GM19239 (cell line): ENCODE results near the gene IL1R2.

Experiments used
- DNase-seq: peaks from one replicate; pipeline ENCODE4 v3.0.0; 2011; ENCODE audit warnings: low spot score; ENCODE audit not compliant: insufficient read length
- FAIRE-seq: peaks from 2 replicates; lab custom pipeline; 2011; peaks lifted over from hg19 to GRCh38; lab: Jason Lieb, UNC

IL1R2 gene

DNA sequence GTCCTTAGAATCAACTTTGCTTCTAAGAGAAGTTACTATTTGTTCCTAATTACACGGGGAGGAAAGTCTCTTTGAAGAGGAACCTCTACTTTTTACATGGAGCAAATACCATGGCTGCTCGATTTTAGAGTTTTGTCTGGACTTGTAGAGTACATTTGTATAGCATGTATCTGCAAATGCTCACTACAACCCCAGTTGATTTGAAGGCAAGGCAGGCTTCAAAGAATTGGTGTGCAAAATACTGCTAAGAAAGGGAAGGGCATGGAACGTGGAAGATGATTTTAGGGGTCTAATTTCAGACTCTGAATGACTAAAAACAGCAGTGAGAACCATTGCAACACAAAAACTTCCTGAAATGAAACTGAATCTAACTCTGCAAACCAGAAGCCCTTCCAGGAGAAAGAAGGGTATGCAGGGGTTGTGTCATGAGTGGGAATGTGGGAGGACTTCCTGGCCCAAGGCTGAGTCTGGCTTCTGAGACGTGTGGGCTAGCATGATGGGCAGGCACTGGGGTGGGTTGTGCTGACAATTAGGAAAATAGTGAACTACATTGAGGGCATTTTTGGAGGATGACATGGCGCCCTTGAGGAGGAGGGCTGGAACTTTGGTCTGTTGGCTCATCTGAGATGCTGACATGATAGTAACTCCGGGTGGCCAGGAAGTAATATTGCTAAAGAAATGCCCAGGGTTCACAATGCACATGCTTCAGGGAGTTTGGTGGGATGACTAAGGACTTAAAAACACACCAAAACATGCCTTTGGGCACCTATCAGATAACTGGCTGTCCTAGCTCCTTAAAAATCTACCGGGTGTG is 18.9 kb upstream of the IL1R2 start:
- no peak for FAIRE-seq
- DNase-seq: no peak

DNA sequence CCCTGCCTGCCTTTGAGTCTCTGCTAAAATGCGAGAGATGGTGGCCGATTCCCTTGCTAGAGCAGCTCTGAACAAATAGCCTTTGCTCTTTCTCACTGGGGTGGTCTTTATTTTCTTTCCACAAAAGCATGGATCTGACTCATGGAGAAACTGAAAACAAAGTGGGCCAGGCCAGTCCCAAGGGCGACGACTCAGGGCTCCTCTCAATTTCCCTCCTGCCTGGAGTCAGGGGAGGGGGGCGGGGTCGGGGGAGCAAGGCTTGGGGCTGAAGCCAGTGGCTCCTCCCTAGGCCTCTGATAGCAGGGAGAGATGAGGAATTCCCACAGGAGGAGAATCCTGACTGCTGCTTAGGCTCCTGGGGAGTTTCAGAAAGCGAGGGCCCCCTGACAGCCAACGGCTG is 17.1 kb upstream of the IL1R2 start:
- FAIRE-seq (no peak), DNase-seq (no peak)

DNA sequence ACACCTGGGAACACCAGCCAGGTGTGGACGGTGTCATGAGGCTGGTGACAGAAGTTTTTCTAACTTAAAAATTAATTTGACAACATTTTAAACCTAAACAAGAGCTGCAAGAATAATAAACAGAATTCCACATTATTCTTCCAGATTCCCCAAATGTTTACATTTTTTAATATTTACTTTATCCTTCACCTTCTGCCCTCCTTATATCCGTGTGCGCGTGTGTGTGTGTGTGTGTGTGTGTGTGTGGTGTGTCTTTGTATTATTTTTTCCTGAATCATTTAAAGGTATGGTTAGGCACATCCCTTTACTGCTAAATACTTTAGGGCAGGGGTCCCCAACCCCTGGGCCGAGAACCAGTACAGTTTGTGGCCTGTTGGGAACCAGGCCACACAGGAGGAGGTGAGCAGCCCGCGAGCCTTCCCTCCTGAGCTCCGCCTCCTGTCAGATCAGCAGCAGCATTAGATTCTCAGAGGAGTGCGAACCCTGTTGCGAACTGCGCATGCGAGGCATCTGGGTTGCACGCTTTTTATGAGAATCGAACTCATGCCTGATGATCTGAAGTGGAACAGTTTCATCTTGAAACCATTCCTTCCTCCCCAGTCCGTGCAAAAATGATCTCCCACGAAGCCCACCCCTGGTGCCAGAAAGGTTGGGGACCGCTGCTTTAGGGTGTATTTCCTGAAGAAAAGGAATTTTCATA is 16.4 kb upstream of the IL1R2 start:
- DNase-seq (no peak), FAIRE-seq (no peak)

DNA sequence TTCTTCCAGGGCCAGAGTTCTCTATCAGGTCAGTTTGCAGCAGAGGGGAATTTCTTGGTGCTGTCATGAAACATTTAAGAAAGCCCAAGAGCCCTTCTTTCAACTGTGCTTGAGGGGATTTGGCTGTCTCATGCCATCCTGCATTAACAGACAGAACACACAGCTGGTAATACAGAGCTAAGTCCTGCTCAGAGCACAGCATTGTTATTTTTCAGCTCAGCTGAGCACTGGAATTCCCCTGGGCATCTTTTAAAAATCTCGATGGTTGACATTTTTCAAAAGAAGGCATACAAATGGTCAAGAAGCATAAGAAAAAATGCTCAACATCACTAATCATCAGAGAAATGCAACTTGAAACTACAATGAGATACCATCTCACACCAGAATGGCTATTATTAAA is 14.9 kb upstream of the IL1R2 start:
- no peak for FAIRE-seq

DNA sequence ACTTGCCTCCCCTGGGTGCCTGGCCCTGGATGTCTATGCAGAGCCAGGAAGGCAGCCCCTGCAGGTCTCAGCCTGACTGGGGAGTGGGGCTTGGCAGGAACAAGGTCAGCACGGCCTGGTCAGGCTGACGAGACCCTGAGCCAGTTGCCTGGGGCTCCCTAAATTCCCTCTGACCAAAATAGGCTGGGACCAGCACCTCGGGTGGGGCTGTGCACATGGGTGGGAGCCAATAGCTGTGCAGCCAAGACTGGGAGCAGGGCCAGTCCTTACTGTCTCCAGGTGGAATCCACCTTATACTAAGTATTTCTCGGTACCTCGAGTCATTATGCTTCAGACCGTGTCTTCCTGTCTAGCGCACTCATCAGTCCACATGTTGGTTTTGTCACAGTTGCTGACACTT is 11.4 kb upstream of the IL1R2 start:
- FAIRE-seq (no peak), DNase-seq (no peak)

More for the DNA sequence above, 14.9 kb upstream of the IL1R2 start:
- no peak for DNase-seq

DNA sequence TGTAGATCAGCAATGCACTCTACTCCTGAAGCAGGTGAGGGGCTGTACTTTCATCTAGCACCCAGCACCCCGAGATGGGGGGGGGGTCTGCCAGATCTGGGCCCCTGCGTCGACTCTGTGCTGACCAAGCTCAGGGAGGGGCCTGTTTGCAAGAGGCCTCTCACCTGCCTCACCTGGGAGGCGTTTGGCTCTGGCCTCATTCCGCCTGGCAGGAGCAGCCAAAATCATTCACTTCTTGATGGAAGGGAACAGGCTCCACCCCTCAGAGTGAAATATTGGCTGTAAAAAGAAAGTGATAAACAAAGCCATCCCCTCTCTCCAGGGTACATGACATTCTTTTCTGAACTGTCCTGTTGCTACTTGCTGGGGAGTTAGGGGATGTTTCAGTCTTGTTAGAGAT is 10.7 kb upstream of the IL1R2 start:
- FAIRE-seq (no peak), DNase-seq (no peak)

DNA sequence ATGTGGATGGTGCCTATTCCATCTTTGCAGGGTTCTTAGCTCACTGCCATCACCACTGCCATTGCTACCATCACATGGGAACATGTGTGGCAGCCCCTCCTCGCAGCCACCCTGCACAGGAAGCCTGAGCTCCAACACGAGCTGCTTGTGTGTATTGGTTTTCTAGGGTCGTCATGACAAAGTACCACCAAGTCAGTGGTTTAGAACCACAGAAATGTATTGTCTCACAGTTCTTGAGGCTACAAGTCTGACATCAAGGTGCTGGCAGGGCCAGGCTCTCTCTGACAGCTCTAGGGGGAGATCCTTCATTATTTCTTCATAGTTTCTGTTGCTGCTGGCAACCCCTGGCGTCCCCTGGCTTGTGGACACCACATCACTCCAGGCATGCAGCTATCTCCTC is 10.3 kb upstream of the IL1R2 start:
- DNase-seq: no peak
- no peak for FAIRE-seq

DNA sequence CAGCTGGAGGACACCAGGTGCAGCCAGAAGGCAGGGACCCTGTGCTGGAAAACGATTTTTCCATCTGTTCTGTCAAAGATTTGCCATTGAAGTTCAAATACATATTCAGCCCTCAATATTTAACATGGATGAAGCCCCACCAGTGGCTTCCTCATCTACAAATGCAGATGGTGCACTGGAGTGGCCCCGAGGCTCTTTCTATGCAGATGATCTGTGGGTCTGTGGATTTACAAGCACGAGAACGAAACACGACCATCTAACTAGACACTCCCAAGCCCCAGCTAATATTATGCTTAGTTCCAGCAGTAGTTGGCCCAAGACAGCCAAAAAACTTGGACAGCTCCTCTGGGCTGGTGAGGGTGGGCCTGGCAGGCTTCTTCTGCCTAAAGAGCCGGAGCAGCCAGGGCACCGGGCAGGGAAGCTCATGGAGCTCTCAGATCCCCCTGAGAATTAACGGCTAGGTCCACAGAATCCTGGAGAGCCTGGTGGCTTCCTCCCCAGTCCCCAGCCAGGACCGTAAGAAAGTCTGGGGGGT is 9.2 kb upstream of the IL1R2 start:
- FAIRE-seq (no peak), DNase-seq (no peak)

DNA sequence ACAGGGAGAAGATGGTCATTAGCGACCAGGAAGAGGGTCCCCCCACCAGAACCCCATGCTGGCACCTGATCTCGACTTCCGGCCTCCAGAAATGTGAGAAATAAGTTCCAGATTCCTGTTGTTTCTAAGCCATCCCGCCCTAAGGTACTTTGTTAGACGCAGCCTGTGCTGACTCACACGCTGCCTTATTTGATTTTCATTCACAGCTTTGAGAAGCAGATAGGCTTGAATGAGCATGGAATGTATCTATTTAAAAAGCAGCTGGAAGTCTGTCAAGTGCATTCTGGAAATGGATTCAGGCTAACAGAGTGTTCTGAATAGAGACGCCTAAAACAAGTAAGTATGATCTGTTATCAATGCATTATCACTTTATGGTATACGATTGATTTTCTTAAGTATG is 8.3 kb upstream of the IL1R2 start:
- no peak for DNase-seq
- FAIRE-seq: no peak

DNA sequence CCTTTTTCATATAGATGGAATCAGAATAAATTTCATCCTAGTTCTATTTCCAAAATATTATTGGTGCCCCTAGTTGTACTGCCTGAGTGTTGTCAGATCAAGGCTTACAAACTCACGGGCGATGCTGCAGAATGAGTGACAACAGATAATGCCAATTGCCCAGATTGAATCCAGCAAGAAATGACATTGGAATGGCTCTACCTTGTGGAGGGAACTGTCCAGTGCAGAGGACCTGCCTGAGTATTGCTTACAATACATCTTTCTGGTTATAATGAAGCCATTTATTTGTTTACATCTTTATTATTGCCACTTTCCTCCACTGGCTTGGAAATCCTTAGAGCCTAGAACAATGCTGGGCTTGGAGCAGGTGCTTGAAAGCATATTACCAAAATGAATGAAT is 7.8 kb upstream of the IL1R2 start:
- DNase-seq (no peak), FAIRE-seq (no peak)

DNA sequence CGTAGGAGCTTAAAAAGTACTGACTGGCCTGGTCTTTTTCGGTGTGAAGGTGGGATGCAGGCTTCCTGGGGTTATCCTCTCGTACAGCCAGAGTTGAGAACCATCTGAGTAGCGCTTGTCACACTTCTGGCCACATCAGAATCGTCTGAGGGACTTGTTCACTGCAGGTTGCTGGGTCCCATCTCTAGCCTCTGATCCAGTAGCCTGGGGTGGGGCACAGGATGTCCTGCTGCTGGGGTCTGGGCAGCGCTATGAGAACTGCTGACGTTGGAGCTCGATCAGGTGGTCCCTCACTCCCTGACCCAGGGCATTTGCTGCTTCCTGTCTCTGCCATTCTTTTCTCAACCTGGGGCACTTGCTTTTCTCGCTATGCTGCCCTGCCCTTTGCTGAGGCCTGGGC is 7.1 kb upstream of the IL1R2 start:
- DNase-seq (no peak), FAIRE-seq (no peak)

DNA sequence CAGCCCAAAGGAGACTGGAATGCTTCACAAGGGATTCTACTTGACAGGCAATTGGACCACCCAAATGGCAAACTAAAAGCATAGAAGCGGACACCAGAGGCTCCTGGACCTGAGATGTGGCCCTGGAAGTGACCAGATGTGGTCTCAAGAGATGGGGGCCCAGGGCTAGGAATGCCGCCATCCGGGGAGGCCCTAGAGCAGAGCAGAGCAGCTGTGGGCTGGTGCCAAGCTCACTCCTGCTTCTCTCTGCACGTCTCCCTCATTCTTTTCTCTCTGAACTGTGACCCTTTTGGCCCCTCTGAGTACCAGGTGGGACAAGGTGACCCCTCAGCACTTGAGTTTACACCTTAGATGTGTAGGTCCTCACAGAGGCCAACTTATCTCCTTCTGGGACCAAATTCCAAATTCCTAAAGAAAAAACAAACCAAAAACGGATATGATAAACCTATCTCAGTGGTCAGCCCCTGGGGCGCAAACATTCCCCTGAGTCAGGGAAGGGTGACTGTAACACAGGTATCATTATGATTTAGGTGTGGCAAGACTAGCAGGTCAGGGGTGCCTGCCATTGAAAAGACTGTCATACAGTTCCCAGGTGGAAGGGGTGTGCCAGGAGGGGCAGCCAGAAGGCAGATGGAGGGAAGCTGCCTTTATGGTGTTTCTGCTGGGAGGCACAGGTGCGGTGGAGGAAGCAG is 6.5 kb upstream of the IL1R2 start:
- no peak for DNase-seq
- FAIRE-seq: no peak

DNA sequence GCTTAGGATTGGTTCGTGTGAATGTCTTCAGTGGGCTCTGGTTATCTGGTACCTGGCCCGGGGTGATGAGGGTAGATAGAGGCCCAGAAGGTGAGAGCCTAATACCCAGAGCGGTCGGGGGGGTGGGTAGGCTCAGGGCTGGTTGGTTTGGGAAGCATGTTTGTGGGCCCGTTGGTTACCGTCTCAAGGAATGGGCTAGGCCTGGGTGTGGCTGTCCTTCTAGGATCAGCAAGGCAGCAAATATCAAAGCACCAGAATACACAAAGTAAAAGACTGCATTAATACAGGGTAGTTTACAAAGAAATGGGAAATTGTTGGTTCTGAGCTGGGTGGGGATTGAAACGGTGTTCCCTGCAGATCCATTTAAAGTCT is 6.0 kb upstream of the IL1R2 start:
- FAIRE-seq: no peak
- DNase-seq: no peak

DNA sequence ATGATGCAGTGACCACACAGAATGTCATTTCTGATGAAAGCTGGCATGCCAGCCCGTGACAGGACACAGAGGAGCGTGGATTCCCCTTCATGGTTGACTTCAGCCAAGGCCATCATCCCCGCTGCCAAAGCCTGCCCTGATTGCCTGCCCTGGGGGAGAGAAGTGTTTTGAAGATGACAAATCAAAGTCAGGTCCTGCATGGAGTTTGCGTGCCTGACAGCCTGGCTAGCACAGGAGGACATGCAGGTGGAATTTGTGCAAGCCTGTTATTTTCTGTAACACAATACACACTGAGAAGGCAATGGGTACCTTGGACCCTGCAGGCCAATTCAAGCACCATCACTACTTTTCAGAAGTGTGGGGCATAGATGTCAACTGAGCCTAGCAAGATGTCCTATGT is 5.4 kb upstream of the IL1R2 start:
- DNase-seq: no peak
- no peak for FAIRE-seq

DNA sequence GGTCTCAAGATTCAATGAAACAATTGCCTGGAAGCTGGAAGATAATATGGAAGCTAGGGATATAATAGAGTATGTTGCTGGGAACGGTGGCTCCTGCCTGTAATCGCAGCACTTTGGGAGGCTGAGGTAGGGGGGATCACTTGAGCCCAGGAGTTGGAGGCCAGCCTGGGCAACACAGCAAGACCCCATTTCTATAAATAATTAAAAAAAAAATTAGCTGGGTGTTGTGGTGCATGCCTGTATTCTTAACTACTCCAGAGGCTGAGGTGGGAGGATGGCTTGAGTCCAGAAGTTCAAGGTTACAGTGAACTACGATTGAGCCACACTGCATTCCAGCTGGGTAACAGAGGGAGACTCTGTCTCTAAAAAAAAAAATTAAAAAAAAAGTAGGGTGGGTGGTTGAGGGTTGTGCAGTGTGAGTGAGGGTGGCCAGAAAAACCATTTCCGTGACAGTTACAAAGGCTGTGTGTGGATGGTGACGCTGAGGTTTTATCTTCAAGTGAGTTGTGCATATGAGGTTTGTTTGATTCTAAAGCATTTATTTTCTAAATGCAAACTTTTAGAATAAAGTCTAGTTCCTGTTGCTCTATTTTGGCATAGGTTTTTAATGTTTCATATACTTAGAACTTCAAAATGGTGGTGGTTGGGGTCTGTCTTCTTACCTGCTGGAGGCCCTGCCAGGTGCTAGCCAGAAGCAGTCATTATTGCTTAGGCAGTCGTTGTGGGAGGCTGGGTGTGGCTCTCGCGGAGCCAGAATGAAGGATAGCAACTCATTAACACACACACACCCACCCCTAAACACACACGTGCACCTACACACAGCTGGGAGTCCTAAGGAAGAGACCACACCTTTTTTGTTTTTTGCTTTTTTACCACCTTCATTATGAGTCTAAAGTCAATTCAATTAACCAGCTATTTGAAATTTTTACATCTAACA is 4.7 kb upstream of the IL1R2 start:
- no peak for DNase-seq
- FAIRE-seq: no peak

DNA sequence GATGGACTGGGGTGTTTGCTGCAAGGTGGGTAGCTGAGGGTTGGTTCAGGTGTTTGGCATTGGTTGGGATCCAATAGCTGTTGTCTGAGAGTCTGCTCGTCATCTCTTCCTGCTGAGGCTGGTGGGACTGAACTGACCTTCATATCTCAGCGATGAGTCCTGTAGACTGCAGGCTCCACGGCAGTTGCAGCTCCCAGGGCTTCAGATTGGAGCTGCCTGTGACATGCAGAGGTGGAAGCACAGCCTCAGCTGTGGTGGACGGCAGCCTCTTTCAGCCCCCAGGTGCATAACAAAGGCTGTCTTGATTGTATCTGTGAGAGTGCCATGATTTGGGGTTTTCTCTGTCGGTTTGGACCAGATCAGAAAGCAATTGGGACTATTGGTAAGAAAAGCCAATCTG is 3.9 kb upstream of the IL1R2 start:
- no peak for DNase-seq
- no peak for FAIRE-seq

DNA sequence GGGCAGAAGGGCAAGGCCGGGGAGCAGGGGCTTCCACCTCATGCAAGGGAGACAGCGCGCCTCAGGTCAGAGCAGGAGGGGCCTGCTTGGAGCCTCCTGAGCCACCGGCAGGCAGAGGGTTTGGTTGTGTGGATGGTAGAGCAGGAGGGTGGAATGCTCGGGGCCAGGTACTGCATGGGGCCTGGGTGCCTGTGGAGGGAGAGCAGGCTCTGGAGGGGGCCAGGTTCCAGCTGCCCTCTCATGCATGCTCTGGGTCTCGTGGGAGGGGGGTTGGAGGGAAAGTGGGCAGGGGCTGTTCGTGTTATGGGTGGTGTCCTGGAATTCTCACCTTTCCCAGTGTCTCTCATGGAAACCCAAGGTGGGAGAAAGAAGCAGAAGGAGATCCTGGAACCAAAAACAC is 3.2 kb upstream of the IL1R2 start:
- no peak for DNase-seq

DNA sequence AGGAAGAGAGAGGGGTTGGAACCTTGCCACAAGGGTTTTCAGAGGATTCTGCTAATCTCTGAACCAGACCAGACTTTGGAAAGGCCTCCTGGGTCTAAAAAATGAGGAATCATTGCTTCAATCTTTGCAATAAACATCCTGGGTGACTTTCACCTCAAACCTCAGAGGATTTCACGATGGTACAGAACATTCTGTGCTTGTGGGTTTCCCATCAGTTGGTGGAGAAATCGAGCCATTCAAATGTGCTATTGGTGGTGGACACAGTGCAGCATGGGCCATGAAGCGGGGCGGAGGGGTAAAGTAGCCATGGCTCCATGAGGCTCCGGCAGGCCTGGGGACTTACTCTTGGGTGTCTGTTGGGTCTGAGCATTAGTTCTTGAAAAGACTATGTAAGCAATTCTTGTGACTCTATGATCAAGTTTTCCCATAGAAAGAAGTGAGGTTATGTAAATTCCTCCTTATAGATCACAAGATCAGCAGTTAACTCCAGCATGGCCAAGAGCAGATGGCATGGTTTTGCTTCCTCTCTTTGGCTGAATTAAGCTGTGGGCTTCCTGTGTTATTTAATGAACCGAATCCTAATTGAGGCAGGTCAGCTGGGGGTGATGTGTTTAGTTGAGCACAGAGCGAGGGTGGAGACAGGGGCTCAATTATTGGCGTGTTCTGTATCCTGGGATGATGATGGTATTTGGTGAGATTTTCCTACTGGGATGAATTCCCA is 1.9 kb upstream of the IL1R2 start:
- no peak for DNase-seq
- no peak for FAIRE-seq

More for the DNA sequence above, 3.2 kb upstream of the IL1R2 start:
- FAIRE-seq: no peak

DNA sequence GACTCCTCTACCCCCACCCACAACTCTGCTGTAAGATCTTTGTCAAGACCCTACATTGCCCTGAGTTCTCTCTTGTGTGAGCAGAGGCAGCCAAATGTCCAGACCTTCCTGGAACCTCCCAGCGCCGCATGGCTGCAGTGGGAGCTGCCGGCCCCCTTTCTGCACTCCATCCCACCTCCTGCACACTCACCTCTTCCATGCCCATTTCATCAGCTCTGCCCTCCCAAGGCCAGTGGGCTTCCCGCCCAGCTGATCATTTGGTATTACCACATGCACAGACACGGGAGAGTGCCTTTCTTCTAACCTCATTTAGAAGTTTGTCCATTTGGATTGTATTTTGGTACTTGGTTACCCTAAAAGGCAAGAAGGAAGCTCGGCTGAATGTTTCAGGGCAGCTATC is 2.0 kb downstream of the IL1R2 start:
- no peak for FAIRE-seq
- DNase-seq: no peak
